Uterus (tissue), 2 donors: ENCODE measurements around the gene P4HA2.

Source experiments
- CTCF ChIP-seq, 4 experiments: fragments of 200-600 bp in 2 of 4; fragments of 450-650 bp in 2 of 4; sonication (generic) in 2 of 4; IDR thresholded peaks; one replicate each; pipeline ENCODE4 v1.5.1; 2016 to 2019; ENCODE audit warnings: antibody characterized with exemption in 4 of 4, mild to moderate bottlenecking in 2 of 4, moderate library complexity in 1 of 4
- POLR2A ChIP-seq, 2 donors: fragments of 450-650 bp; IDR thresholded peaks; one replicate each; pipeline ENCODE4 v1.6.1; 2016; ENCODE audit warnings: antibody characterized with exemption in 2 of 2, mild to moderate bottlenecking in 1 of 2, moderate library complexity in 1 of 2

- TF ChIP-seq CTCF (IDR thresholded peaks at IDR 0.05): no peak
- TF ChIP-seq POLR2A (IDR thresholded peaks at IDR 0.05): no peak
Measured at GRCh38 chr5:132238901-132239500, 11.3 kb upstream of the P4HA2 start.
